HCEC 1CT (cell line): Measurements from ENCODE around the gene MYO15A.

ENCODE experiments used
- DNase-seq: peaks from one replicate; pipeline ENCODE4 v3.0.0-alpha.2; 2017

The MYO15A gene

GRCh38 chr17:18108401-18109312 is at the start of gene MYO15A:
TSS of gene MYO15A (plus strand) at chr17:18108756. CDS start at chr17:18118801, 10,045 bp downstream.
- no peak for DNase-seq

- DNase-seq: no peak
Measured at GRCh38 chr17:18059283-18059682, 49.3 kb upstream of the MYO15A start.

GRCh38 chr17:18064053-18064452 is 44.5 kb upstream of the MYO15A start:
- no peak for DNase-seq

GRCh38 chr17:18065546-18065945 is 43.0 kb upstream of the MYO15A start:
- no peak for DNase-seq

- DNase-seq: peak; percentile 16
Measured at GRCh38 chr17:18066866-18067265, 41.7 kb upstream of the MYO15A start.

GRCh38 chr17:18069101-18069500 is 39.5 kb upstream of the MYO15A start:
- DNase-seq: no peak

- no peak for DNase-seq
Measured at GRCh38 chr17:18070861-18071340, 37.7 kb upstream of the MYO15A start.

- no peak for DNase-seq
Measured at GRCh38 chr17:18071751-18072150, 36.8 kb upstream of the MYO15A start.

GRCh38 chr17:18074566-18075272 is 33.8 kb upstream of the MYO15A start:
- DNase-seq: no peak

GRCh38 chr17:18076936-18077335 is 31.6 kb upstream of the MYO15A start:
- no peak for DNase-seq

GRCh38 chr17:18079543-18079942 is 29.0 kb upstream of the MYO15A start:
- no peak for DNase-seq

GRCh38 chr17:18084256-18084655 is 24.3 kb upstream of the MYO15A start:
- DNase-seq: no peak

- DNase-seq: peak; percentile 88
Measured at GRCh38 chr17:18087610-18088491, 20.7 kb upstream of the MYO15A start, which contains the start of gene DRG2. TSS of gene DRG2 (plus strand) at chr17:18087948. CDS start at chr17:18088024, 76 bp downstream.

- DNase-seq: no peak
Measured at GRCh38 chr17:18089613-18090012, 18.9 kb upstream of the MYO15A start.

GRCh38 chr17:18093616-18094408 is 14.7 kb upstream of the MYO15A start:
- peak; percentile 76 for DNase-seq

GRCh38 chr17:18094409-18094807 is 14.1 kb upstream of the MYO15A start:
- DNase-seq: no peak

- DNase-seq: no peak
Measured at GRCh38 chr17:18099516-18099915, 9.0 kb upstream of the MYO15A start.

- no peak for DNase-seq
Measured at GRCh38 chr17:18100616-18101015, 7.9 kb upstream of the MYO15A start.

- DNase-seq: no peak
Measured at GRCh38 chr17:18101828-18102227, 6.7 kb upstream of the MYO15A start.

GRCh38 chr17:18102640-18103039 is 5.9 kb upstream of the MYO15A start:
- no peak for DNase-seq

GRCh38 chr17:18105027-18105426 is 3.5 kb upstream of the MYO15A start:
- DNase-seq: no peak

GRCh38 chr17:18105595-18105994 is 3.0 kb upstream of the MYO15A start:
- DNase-seq: no peak
